K562 (cell line): ENCODE results near the gene HKDC1. TPM values are rescaled to one million over a fixed set of nuclear protein-coding genes. Genes with fewer than 3 reads are reported as not detected.

Experiments
- CBX8 ChIP-seq: fragments of 200-600 bp; sonication (generic); IDR thresholded peaks from 2 replicates; pipeline ENCODE4 v1.6.1; 2012; ENCODE audit warnings: borderline replicate concordance, mixed run types, low read depth, mild to moderate bottlenecking, moderate library complexity, mixed read lengths, low read length, control low read depth, inconsistent platforms; ENCODE audit not compliant: poor library complexity, severe bottlenecking; ENCODE audit errors: extremely low read depth
- CTCFL ChIP-seq: IDR thresholded peaks from 2 replicates; pipeline ENCODE4 v1.6.1; 2011; ENCODE audit warnings: borderline replicate concordance, low read depth, mild to moderate bottlenecking, moderate library complexity, low read length; ENCODE audit not compliant: insufficient read depth, poor library complexity, severe bottlenecking
- E2F5 ChIP-seq: sonication (generic); formaldehyde crosslinking; IDR thresholded peaks from 2 replicates; pipeline ENCODE4 v1.8.0; 2022; ENCODE audit warnings: mild to moderate bottlenecking, missing genetic modification reagents
- EP300 ChIP-seq: IDR thresholded peaks from 2 replicates; pipeline ENCODE4 v1.6.1; 2012; ENCODE audit warnings: low read length, improper control_type of control experiment
- HDAC3 ChIP-seq: fragments of 450-650 bp; IDR thresholded peaks from 2 replicates; pipeline ENCODE4 v1.6.1; 2018; ENCODE audit warnings: borderline replicate concordance, mild to moderate bottlenecking, moderate library complexity; ENCODE audit not compliant: partially characterized antibody
- HDAC6 ChIP-seq: IDR thresholded peaks from 2 replicates; pipeline ENCODE4 v1.6.1; 2012; ENCODE audit warnings: low read depth, mild to moderate bottlenecking, control low read depth, inconsistent platforms, low read length, moderate library complexity
- HMG20B ChIP-seq: fragments of 250-450 bp; sonication (Bioruptor Pico); IDR thresholded peaks from 2 replicates; pipeline ENCODE4 v1.5.0; 2021; ENCODE audit warnings: mild to moderate bottlenecking
- KAT8 ChIP-seq: fragments of 450-650 bp; IDR thresholded peaks from 2 replicates; pipeline ENCODE4 v1.6.1; 2016; ENCODE audit warnings: low read depth, mild to moderate bottlenecking
- MTF1 ChIP-seq: fragments of 250-450 bp; sonication (Bioruptor Pico); IDR thresholded peaks from 2 replicates; pipeline ENCODE4 v1.9.0; 2021; ENCODE audit warnings: moderate library complexity, mild to moderate bottlenecking, inconsistent platforms, borderline replicate concordance
- NCOA6 ChIP-seq: fragments of 450-650 bp; IDR thresholded peaks from 2 replicates; pipeline ENCODE4 v1.6.1; 2017; ENCODE audit warnings: mild to moderate bottlenecking
- PHB2 ChIP-seq: fragments of 450-650 bp; IDR thresholded peaks from 2 replicates; pipeline ENCODE4 v1.6.1; 2017; ENCODE audit warnings: low read depth
- POLR2AphosphoS5 ChIP-seq: IDR thresholded peaks from 2 replicates; pipeline ENCODE4 v1.6.1; 2011; ENCODE audit warnings: mild to moderate bottlenecking, low read depth, low read length, moderate library complexity; ENCODE audit not compliant: control insufficient read depth, insufficient read depth
- U2AF2 ChIP-seq: fragments of 200-400 bp; formaldehyde crosslinking; optimal IDR thresholded peaks from 2 replicates; pipeline ENCODE3; 2017; ENCODE audit warnings: low read depth, mild to moderate bottlenecking, low read length
- ZBTB43 ChIP-seq: sonication (generic); formaldehyde crosslinking; IDR thresholded peaks from 2 replicates; pipeline ENCODE4 v1.8.0; 2023; ENCODE audit warnings: mild to moderate bottlenecking, missing genetic modification reagents
- ZBTB7A ChIP-seq: IDR thresholded peaks from 2 replicates; pipeline ENCODE4 v1.6.1; 2011; ENCODE audit warnings: low read depth, mild to moderate bottlenecking, low read length, moderate library complexity, borderline replicate concordance; ENCODE audit not compliant: control insufficient read depth
- ZC3H11A ChIP-seq: IDR thresholded peaks from 2 replicates; pipeline ENCODE4 v1.6.1; 2012; ENCODE audit warnings: low read depth, low read length, improper control_type of control experiment
- ZC3H4 ChIP-seq: sonication (generic); formaldehyde crosslinking; IDR thresholded peaks from 2 replicates; pipeline ENCODE4 v1.9.0; 2021; ENCODE audit warnings: missing genetic modification reagents, borderline replicate concordance
- ZKSCAN8 ChIP-seq: fragments of 200-800 bp; sonication (Bioruptor generic); IDR thresholded peaks from 2 replicates; pipeline ENCODE4 v1.6.1; 2016; ENCODE audit warnings: missing genetic modification characterization, missing compliant biosample characterization
- ZNF445 ChIP-seq: fragments of 250-450 bp; sonication (Bioruptor Pico); IDR thresholded peaks from 2 replicates; pipeline ENCODE4 v1.4.0; 2020; ENCODE audit warnings: low read depth, mild to moderate bottlenecking, moderate library complexity
- ZNF76 ChIP-seq: fragments of 250-450 bp; sonication (Bioruptor Pico); IDR thresholded peaks from 2 replicates; pipeline ENCODE4 v1.4.0; 2020; ENCODE audit warnings: mild to moderate bottlenecking, moderate library complexity, borderline replicate concordance
- polyA plus RNA-seq, 8 experiments: library from polyadenylated mRNA; depleted of rRNA in 4 of 8; stranded (reverse) in 5 of 8; unstranded in 3 of 8; fragments of >200 nt; fragmentation: Nextera tagmentation in 2 of 8; fragmentation: Illumina TruSeq in 1 of 8; extraction: Ambion mirVana in 2 of 8; extraction: Trizol in 1 of 8; gene quantifications; 2 replicates each; pipeline versions ENCODE4 v1.2.1 to v1.2.3, GENCODE V29; 2011 to 2014; ENCODE audit warnings: inconsistent platforms in 1 of 8, missing spikeins in 1 of 8
- total RNA-seq, 7 experiments: library from RNA; depleted of rRNA in 6 of 7; stranded (reverse); fragments of >200 nt in 6 of 7; fragmentation: Illumina TruSeq in 2 of 7; extraction: Trizol in 2 of 7; gene quantifications; 2 replicates each; pipeline versions ENCODE4 v1.2.1 to v1.2.3, GENCODE V29; 2011 to 2021; ENCODE audit warnings: low replicate concordance in 1 of 7

Gene HKDC1
- total and polyA plus RNA-seq, 9 of the 15 experiments (the other 6 are each of a cell fraction or from before 2014, with no cell fraction given) = 0.04 to 0.22 (median 0.11) TPM; not detected in 5

GRCh38 chr10:69179743-69180524 is 40.2 kb upstream of the HKDC1 start, which contains the start of gene SUPV3L1 (continued):
- TF ChIP-seq ZBTB43 (CRISPR knock-in tag) (peak; percentile 70; the same call in 1 of the 2 replicates), PHB2 (no peak), ZKSCAN8 (CRISPR knock-in tag) (no peak), CTCFL (no peak), KAT8 (no peak; the same call in none of the 2 replicates), ZC3H4 (CRISPR knock-in tag) (no peak), E2F5 (CRISPR knock-in tag) (no peak; the same call in none of the 2 replicates), CBX8 (no peak), NCOA6 (peak; percentile 49; the same call in 1 of the 2 replicates), ZNF445 (no peak), HDAC3 (peak; percentile 93), MTF1 (CRISPR knock-in tag) (no peak; the same call in 1 of the 2 replicates), ZBTB7A (0 out of 2 replicates have a peak, but pooled peaks have one; percentile 39), POLR2AphosphoS5 (peak; percentile 85), U2AF2 (no peak), ZNF76 (CRISPR knock-in tag) (no peak), EP300 (no peak; the same call in none of the 2 replicates), HDAC6 (no peak), ZC3H11A (no peak), HMG20B (CRISPR knock-in tag) (no peak)
